Osteocyte (in vitro differentiated cells): Measurements from ENCODE around the gene TESPA1. TPM values are rescaled to one million over a fixed set of nuclear protein-coding genes. Genes with fewer than 3 reads are reported as not detected.

ENCODE experiments used
- DNase-seq: peaks from one replicate; pipeline ENCODE4 v3.0.0; 2021; ENCODE audit warnings: mixed read lengths; ENCODE audit not compliant: unreplicated experiment; ENCODE audit errors: extremely low spot score
- H3K27ac Mint-ChIP-seq: one replicate; pipeline ENCODE4 v1.8.0; 2021; ENCODE audit warnings: mild to moderate bottlenecking, mixed read lengths; ENCODE audit not compliant: unreplicated experiment
- H3K27me3 Mint-ChIP-seq: one replicate; pipeline ENCODE4 v1.8.0; 2021; ENCODE audit warnings: mixed read lengths; ENCODE audit not compliant: unreplicated experiment
- H3K36me3 Mint-ChIP-seq: one replicate; pipeline ENCODE4 v1.8.0; 2021; ENCODE audit warnings: mixed read lengths; ENCODE audit not compliant: unreplicated experiment
- H3K4me1 Mint-ChIP-seq: one replicate; pipeline ENCODE4 v1.8.0; 2021; ENCODE audit warnings: mixed read lengths; ENCODE audit not compliant: unreplicated experiment
- H3K4me3 Mint-ChIP-seq: one replicate; pipeline ENCODE4 v1.8.0; 2021; ENCODE audit warnings: mild to moderate bottlenecking, moderate library complexity, mixed read lengths; ENCODE audit not compliant: unreplicated experiment
- H3K9me3 Mint-ChIP-seq: one replicate; pipeline ENCODE4 v1.8.0; 2021; ENCODE audit warnings: mixed read lengths; ENCODE audit not compliant: unreplicated experiment
- CTCF ChIP-seq: fragments of 200-600 bp; sonication (generic); IDR thresholded peaks from 2 replicates; pipeline ENCODE4 v1.5.0; 2021; ENCODE audit warnings: antibody characterized with exemption, mild to moderate bottlenecking, moderate library complexity
- total RNA-seq: library from RNA; stranded (reverse); gene quantifications from 2 replicates; pipeline ENCODE4 v1.2.1, GENCODE V29; 2021

TESPA1 gene
- total RNA-seq, 1 donor from 2014 or later: not detected

- Mint-ChIP-seq H3K4me3 (no peak overlapping the region), H3K9me3 (peaks cover 9% of the 10 kb centered on the region), H3K4me1 (no peaks in the 10 kb centered on the region), H3K36me3 (no peaks in the 10 kb centered on the region), H3K27ac (no peak overlapping the region), H3K27me3 (no peaks in the 10 kb centered on the region)
- TF ChIP-seq CTCF: no peak
- no peak for DNase-seq
These were observed 59.4 kb downstream of the TESPA1 start for GRCh38 chr12:54924972-54925707.

GRCh38 chr12:54917001-54917488 lies 67.5 kb downstream of the TESPA1 start:
- no peak overlapping the region for H3K4me3 Mint-ChIP-seq
- no peak for DNase-seq
- H3K36me3 Mint-ChIP-seq: no peaks in the 10 kb centered on the region
- no peaks in the 10 kb centered on the region for H3K27me3 Mint-ChIP-seq
- no peak for TF ChIP-seq CTCF
- H3K4me1 Mint-ChIP-seq: no peaks in the 10 kb centered on the region
- H3K27ac Mint-ChIP-seq: no peak overlapping the region
- H3K9me3 Mint-ChIP-seq: no peaks in the 10 kb centered on the region

Other genes starting within 250 kb of the TESPA1 start
- gene MUCL1, start 130.2 kb downstream of the TESPA1 start, total RNA-seq: not detected in 2 replicates
- not detected in 2 replicates for gene NEUROD4, start 35.2 kb upstream of the TESPA1 start, total RNA-seq
- gene OR9K2, start 141.6 kb upstream of the TESPA1 start, total RNA-seq: not detected in 2 replicates
- not detected in 2 replicates for gene OR10A7, start 236.3 kb upstream of the TESPA1 start, total RNA-seq